NCI-H1048 (cell line): ENCODE measurements around the gene DYNC1I1.
A peak's percentile ranks its signal among the peaks of the same experiment; 100 is the strongest.

Experiments used
- DNase-seq: peaks from one replicate; lab custom pipeline; 2025; lab: John Stamatoyannopoulos, UW

The DYNC1I1 gene

DNA sequence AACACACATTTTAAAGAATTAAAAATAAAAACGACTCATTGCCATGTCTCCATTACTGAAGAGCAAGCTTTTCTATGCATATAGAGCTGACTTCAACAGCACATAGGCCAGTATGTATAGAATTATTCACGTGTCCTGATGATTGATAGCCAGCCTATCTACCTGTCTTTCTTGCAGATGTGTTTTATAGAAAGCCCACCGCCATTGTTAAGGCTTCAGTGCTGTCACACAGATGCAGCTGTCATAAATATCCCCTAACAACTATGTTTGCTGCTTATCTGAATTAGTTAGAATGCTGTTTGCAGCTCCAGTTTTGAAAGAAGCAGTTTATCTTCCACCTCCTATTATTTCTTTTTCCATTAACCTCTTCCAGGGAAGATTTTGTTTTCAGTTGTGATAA, 313.6 kb downstream of the DYNC1I1 start:
- no peak for DNase-seq

DNA sequence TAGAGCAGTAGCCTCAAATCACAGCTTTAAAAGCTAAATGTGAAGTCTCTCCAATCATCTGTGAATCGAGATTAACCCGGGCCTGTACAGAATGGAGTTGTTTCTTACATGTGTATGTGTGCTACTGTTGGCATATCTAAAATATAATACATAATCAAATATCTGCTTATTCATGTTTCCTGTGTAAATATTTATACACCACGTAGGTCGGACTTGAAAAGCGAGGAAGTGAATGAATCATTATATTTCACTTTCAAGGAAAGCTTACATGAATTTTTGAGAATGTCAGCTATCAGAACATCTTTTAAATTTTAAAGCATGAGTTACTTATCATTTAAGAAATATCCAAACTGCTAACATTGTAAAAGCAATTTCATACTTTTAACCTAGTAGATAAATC, 316.2 kb downstream of the DYNC1I1 start:
- DNase-seq: no peak

DNA sequence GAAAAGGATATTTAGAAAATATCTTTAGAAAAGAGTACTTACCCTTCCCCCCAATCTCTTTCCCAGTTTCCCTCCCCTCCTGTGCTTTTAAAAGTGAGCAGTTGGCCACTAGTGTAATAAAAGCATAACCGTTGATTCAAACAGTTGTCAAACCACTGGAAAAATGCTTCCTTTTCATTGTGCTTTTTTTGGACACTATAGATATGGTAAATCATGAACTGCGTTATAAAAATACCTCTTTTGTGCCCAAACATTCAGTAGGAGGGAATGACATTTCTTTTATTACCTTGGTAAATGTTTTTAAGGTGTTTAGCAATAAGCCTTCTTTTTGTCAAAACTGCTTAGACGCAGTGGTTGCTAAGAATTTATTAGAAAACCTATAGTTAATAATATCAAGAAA, 317.2 kb downstream of the DYNC1I1 start:
- DNase-seq: no peak

GRCh38 chr7:96090756-96091155, 318.4 kb downstream of the DYNC1I1 start:
- DNase-seq: peak; percentile 54

DNA sequence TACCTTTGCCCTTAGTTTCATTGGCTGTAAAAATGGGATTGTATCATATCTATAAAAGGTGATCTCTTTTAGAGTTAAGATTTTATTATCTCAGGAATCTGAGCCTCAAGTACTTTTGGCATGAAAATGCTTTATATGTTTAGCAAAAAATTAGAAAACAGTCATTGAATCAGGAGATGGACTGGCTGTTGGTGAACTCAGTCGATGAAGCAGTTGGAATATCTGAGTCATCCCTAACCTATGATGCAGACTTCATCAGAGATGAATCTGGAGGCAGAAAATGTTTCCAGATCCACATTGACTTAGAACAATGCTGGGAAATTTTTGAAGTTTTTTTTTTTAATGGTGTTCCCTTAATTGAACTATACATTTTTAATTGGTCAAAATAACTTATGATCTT, 321.1 kb downstream of the DYNC1I1 start:
- DNase-seq: no peak

GRCh38 chr7:96097835-96098234, 325.5 kb downstream of the DYNC1I1 start:
- DNase-seq: no peak

DNA sequence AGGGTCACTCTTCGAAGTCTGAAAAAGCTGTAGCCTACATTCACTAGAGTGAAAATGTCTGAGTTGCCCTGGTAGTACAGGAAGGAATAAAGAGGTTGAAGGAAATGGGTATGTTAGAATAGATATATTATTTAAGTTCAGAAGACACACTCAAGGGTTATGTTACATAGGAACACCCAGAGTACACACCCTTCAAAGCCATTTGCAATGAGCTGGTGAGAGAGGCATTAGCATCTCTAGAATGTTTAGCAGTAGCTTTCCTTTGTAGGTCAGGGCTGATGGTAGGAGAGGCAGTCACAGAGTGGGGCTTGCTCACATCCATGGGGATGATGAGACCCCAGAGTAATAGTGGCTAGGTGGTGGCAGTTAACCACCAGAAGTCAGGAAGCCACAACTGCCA, 328.4 kb downstream of the DYNC1I1 start:
- no peak for DNase-seq

DNA sequence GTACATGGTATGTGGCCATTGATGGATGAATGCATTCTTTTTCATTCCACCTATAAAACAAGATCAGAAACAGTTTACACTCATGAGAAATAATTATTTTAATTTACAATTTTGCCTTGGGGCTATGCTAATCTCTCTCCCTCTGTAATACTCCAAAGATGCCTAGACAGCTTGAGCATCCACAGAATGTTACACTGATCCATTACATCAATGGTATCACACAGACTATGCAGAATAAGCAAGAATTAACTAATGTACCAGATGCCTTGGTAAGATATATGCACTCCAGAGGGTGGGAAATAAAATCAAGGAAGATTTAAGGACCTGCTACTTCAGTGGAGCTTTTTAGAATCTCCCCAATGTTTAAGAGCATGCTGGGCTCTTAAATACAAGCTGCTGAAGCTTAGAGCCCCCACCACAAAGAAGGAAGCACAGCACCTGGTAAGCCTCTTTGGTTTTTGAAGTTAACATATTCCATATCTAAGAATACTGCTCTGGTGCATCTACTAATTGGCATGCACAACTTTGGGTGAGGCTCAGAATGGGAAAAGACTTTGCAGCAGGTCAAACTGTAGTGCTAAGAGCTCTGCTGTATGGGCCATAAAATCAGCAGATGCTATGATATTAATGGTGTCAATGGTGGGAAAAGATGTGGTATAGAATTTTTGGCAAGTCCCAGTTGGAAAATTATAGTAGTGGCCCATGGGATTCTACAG, 329.9 kb downstream of the DYNC1I1 start:
- no peak for DNase-seq

DNA sequence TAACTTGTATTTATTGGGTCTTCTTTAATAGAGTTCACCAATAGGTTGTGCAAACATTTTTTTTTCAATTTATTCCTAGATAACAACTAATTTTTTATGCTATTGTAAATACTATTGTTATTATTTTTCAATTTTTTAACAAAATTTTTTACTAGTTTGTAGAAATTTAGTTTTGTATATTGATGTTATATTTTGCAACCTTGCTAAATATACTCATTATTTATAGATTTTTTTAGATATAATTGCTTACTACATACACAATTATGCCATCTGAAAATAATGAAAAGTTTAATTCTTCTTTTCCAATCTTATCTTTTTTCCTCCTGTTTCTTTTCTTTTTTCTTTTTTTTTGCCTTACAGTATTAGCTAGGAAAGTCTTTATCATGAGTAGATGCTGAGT, 332.6 kb downstream of the DYNC1I1 start:
- DNase-seq: no peak

- no peak for DNase-seq
Observed at GRCh38 chr7:96111405-96111804, 339.1 kb downstream of the DYNC1I1 start.

GRCh38 chr7:96114190-96114589, 341.8 kb downstream of the DYNC1I1 start:
- DNase-seq: no peak

- no peak for DNase-seq
Observed at GRCh38 chr7:96116173-96116572, 343.8 kb downstream of the DYNC1I1 start.

DNA sequence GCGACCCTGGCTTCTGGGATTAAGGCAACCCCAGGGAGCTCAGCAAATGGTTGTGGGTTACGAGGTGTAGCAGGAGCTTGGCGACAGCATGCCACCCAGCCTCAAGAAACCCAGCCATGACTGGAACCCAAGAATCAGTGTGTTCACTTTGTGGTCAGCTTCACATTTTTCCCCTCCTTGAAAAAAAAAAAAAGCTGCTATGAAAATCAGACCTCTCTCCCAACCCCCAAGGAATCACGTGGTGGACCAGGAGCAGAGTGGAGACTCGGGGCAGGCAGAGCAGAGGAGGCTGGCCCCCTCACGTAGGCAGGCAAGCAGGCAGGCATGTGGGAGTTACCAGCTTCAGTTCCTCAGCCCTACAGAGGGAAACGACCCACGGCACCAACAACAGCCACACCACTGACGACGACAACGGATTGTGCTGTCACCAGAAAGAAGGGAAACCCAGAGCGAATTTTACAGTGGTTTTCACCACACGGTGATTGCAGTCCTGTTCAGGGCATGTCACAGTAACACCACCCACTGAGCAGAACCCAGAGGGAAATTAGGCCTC, 346.2 kb downstream of the DYNC1I1 start:
- no peak for DNase-seq

DNA sequence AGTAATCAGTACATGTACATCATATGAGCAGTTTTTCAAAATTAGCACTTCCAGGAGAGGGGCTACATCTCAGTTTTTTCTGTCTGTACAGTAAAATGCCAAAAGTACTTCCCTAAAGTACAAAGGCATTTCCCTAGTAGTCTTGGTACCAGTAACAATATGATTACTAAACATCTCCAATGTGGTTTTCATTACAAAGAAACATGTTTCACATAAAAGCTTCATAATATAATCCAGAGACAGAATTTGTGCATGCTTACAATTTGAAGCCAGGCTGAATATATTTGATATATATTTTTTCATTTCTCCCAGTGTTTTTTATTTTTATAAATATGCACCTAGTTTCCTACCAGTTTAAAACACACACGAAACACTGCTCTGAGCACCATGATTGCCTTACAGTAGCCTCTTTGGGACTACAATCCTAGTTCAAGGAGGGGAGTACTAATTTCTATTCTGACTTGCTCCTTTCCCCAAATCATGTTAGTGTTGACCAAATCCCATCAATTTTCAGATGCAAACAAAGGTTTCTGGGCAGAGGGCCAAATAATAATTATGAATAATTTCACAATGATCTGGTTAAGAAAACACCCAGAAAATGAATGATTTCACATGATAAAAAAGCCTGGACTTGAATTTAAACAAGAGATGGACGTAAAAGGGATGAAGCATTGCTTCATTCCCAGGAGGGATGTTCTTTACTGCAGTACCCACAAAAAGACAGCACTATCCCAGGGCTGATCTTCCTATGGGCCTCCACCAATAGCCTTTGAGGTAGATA, 348.3 kb downstream of the DYNC1I1 start:
- no peak for DNase-seq

DNA sequence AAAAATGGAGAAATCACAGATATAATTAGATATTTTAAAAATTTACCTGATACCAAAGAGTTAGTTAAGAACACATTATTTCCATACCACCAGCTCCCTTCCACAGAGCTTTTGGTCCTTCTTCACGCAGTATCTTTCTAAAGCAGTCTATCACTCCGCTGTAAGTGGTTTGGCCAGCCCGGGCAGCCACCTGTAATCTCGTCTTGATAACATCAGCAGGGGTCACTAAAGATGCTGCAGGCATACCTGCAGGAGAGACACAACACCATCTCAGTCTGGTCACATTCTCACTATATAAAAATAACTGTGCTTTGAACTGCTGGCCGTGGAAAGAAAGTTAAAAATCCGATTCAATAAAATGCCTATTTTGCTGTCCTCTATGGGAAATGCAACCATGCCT, 349.4 kb downstream of the DYNC1I1 start:
- no peak for DNase-seq

DNA sequence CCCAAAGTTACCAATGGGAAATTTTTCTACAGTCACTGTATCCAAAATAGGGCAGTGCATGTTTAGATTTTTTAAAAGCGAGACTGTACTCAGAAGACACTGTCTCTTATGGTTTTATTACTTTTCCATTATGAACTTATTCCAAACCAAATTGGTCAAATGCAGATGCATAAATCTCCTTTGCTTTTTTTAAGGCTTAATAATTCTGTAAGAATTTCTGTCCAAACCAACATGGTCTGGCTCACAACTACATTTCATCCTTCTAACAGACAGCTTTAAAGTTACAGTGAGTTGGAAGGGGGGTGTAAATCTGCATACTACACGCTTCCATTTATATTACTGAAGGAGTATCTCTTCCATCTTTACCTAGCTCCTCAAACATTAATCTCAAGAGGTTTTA, 350.4 kb downstream of the DYNC1I1 start:
- no peak for DNase-seq

DNA sequence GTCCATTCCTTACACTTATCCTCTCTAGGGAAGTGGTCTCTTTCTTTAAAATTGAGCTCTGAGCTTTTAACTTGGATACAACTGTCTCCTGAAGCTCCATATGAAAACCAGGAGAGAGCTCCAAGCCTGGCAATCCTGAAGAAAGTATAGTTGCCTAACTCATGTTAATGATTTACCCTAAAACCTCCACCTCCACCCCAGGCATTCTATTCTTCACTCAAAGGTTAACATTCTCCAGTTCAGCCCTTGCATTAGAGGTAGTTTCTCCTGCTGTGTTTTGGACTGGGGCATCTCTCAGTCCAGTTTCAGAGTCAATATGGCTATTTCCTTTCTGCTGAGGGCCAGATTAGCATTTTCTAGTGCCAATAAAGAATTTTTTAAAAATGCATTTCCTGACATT, 354.0 kb downstream of the DYNC1I1 start:
- DNase-seq: no peak

- DNase-seq: no peak
Observed at GRCh38 chr7:96127746-96128145, 355.4 kb downstream of the DYNC1I1 start.

GRCh38 chr7:96131525-96131924, 359.2 kb downstream of the DYNC1I1 start:
- no peak for DNase-seq

GRCh38 chr7:96135241-96135640, 362.9 kb downstream of the DYNC1I1 start:
- DNase-seq: peak; percentile 46

- DNase-seq: peak; percentile 91
Observed at GRCh38 chr7:96136600-96137239, 364.4 kb downstream of the DYNC1I1 start.

DNA sequence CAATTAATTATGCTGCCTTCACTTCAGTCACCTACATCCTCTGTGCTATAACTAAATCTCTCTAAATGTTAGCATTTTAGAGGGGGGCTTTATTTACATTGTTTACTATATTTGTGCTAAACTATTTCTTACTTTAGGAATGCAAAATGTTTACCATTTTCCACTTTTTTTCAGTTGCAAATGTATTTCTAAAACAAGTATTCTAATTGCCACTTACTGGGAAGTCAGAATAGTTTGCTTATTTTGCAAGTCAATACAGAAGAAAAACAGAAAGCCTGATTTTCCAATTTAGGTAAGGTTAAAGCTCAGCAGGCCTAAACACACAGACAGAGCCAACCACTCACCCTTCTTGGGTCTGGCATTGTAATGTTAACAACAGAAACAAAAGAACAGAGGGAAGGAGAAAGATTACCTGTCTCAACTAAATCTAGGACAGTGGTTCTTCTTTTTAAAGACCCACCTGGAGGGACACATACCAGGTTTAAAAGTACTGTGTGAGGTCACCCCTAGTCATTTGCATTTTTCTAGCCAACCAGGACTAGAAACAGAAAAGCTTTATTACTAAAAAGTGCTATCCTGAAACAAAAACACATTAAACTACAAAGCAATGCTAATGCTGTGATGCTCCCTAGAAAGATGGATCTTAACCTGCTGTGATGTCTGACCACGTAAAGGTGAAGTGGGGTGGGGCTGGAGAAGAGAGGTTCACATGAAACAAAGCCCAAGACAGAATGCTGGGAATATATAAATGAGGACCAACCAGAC, 371.3 kb downstream of the DYNC1I1 start:
- DNase-seq: no peak
